Mononuclear cell (primary cell): ENCODE data around the gene IL18RAP. TPM values are rescaled to one million over a fixed set of nuclear protein-coding genes. Genes with fewer than 3 reads are reported as not detected.

Experiments
- H3K27me3 ChIP-seq: 2 replicates; pipeline ENCODE4 v1.6.0; 2011; ENCODE audit warnings: low read length, control low read depth; ENCODE audit not compliant: insufficient read depth
- H3K4me1 ChIP-seq: 2 replicates; pipeline ENCODE4 v1.5.1; 2011; ENCODE audit warnings: mild to moderate bottlenecking, low read length, control low read depth; ENCODE audit not compliant: insufficient read depth
- H3K4me3 ChIP-seq: 2 replicates; pipeline ENCODE4 v1.5.1; 2011; ENCODE audit warnings: mild to moderate bottlenecking, low read length, moderate library complexity
- H3K9me3 ChIP-seq: 2 replicates; pipeline ENCODE4 v1.5.1; 2011; ENCODE audit warnings: low read depth, mild to moderate bottlenecking, control low read depth, low read length
- total RNA-seq: library from RNA; depleted of rRNA; stranded (reverse); fragments of >200 nt; gene quantifications from one replicate; pipeline ENCODE4 v1.2.3, GENCODE V29; 2012

IL18RAP gene, protein sequence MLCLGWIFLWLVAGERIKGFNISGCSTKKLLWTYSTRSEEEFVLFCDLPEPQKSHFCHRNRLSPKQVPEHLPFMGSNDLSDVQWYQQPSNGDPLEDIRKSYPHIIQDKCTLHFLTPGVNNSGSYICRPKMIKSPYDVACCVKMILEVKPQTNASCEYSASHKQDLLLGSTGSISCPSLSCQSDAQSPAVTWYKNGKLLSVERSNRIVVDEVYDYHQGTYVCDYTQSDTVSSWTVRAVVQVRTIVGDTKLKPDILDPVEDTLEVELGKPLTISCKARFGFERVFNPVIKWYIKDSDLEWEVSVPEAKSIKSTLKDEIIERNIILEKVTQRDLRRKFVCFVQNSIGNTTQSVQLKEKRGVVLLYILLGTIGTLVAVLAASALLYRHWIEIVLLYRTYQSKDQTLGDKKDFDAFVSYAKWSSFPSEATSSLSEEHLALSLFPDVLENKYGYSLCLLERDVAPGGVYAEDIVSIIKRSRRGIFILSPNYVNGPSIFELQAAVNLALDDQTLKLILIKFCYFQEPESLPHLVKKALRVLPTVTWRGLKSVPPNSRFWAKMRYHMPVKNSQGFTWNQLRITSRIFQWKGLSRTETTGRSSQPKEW
- 33.5 TPM for total RNA-seq

DNA sequence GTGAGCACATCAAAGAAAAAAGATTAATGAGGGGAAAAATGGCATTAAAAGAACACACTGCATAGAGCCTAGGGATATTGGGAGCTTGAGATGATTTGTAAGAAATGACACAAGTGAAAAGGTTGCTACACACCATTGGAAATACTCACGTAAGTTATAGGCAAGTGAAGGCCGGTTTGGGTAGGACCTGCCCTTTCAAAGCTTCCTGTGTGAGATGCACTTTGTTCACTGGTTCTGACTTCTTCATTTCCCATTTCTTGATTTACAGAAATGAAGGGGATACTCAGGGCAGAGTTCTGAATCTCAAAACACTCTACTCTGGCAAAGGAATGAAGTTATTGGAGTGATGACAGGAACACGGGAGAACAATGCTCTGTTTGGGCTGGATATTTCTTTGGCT lies at the start of gene IL18RAP:
Gene IL18RAP (plus strand): TSS at position 251 of the 400 bp plus-strand sequence. CDS start 118 bp downstream, at position 369.
- H3K27me3 ChIP-seq = no peaks in the 10 kb centered on the region
- H3K4me3 ChIP-seq = peak within 1 kb of the TSS; percentile 22
- peaks cover 61% of the 10 kb centered on the region for H3K4me1 ChIP-seq
- H3K9me3 ChIP-seq = no peaks in the 10 kb centered on the region

DNA sequence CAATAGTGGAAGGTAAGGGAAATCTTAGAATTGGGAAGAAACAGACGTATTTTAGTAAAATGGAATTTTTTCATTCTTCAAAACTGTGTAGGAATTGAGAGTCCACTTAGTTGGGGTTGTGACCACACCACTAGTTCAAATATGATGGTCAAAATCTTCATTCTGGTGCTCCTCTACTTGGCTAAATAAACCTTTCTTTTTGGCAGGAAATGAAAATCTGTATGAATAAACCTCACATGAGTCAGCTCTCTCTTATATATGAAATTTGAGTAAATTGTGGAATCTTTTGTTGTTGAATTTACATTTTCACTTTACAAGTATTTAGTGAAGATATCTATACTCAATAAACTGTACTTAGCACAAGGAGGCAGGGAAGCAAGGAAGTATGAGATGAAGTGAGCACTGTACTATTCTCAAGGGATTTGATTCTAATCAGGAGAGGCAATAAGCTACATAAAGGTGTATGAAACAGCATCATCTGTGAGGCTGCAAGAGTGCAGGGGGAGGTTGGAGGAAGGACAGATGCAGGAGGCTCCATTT lies 46.8 kb upstream of the IL18RAP start:
- Histone ChIP-seq H3K27me3 (no peaks in the 10 kb centered on the region), H3K4me3 (no peak overlapping the region), H3K9me3 (no peaks in the 10 kb centered on the region), H3K4me1 (no peaks in the 10 kb centered on the region)

DNA sequence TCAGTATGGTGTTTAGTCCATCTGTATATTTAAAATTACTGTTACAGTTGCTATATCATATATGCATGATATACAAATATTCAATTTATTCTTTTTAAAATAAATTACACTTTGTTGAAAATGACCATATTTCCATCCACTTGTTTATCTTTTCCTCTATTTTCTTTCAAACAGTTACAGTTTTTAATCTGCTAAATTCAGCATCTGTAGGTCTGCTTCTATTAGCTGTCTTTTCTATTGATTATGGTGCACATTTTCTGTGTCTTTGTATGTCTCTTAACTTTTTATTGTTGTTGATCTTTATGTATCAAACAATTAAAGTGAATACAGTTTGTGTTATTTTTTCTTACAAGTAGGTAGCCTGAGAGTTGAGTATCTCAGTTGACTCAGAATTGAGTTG lies 39.2 kb upstream of the IL18RAP start:
- no peaks in the 10 kb centered on the region for H3K4me1 ChIP-seq
- no peaks in the 10 kb centered on the region for H3K27me3 ChIP-seq
- H3K9me3 ChIP-seq = peaks cover 23% of the 10 kb centered on the region
- no peak overlapping the region for H3K4me3 ChIP-seq

DNA sequence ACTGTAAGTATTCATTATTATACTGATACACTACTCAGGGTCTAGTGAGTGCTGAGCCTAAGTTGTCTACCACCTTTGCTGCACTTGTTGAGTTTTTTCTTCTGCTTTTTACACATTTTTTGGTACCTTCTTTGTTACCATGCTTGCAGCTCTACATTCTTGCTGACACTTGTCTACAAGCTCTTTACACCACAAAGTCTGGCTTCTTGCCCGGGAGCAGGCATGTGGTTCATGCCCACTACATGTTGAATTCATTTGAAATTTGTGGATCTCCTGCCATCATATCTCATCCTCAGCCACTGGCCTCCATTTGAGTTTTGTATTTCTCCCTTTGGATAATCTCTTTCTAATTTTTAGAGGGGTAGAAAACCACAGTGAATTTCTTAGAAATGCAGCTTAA lies 37.4 kb upstream of the IL18RAP start:
- H3K4me1 ChIP-seq = no peaks in the 10 kb centered on the region
- H3K27me3 ChIP-seq = no peaks in the 10 kb centered on the region
- peaks cover 23% of the 10 kb centered on the region for H3K9me3 ChIP-seq
- no peak overlapping the region for H3K4me3 ChIP-seq

DNA sequence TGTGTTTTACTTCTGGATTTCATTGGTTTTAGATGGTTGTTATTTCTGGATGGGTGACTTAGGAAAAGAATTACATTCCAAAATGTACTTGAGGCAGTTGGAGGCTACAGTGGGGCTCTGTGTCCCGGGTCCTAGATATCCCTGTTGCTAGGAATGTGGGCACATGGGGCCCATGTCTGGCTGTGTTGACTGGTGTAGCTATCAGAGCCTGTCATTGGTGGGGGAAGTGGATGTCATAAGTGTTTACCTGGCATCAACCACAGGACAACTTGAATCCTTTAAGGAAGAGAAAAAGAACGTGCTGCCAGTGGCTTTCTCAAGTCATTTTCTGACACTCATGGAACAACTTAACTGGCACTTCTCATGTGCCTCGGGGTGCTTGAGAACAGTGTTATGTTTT lies 37.0 kb upstream of the IL18RAP start:
- Histone ChIP-seq H3K4me3 (no peak overlapping the region), H3K27me3 (no peaks in the 10 kb centered on the region), H3K9me3 (peaks cover 23% of the 10 kb centered on the region), H3K4me1 (no peaks in the 10 kb centered on the region)

DNA sequence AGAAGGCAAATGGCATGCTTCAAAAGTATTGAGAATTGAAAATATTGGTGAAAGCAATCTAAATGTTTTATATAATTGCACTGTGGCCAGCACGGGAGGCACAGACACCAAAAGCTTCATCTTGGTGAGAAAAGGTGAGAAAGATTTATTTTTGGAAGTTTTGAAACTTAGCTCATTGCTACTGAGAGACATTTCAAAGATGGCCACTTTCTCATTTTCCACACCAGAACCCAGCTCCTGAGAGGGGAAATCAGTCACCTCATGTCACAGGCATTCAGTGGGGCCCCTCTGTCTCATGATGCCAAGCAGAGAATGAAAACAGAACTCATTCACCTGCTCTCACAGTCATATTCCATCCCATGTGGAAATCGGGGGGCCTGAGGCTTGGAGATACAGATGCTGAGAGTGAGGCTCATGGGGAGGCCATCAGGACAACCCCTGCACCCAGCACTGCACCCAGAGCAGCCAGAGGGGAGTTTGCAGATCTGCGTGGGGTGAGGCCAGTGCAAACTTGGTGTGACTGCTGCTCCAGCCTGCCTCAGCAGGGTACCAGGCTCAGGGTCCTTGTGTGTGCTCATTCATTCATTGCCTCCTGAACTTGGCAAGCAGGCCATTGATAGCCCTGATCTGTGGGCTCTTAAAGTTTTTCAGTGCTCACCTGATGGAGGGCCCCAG lies 36.0 kb upstream of the IL18RAP start:
- H3K9me3 ChIP-seq = peaks cover 23% of the 10 kb centered on the region
- H3K4me3 ChIP-seq = no peak overlapping the region
- H3K4me1 ChIP-seq = no peaks in the 10 kb centered on the region
- H3K27me3 ChIP-seq = no peaks in the 10 kb centered on the region

DNA sequence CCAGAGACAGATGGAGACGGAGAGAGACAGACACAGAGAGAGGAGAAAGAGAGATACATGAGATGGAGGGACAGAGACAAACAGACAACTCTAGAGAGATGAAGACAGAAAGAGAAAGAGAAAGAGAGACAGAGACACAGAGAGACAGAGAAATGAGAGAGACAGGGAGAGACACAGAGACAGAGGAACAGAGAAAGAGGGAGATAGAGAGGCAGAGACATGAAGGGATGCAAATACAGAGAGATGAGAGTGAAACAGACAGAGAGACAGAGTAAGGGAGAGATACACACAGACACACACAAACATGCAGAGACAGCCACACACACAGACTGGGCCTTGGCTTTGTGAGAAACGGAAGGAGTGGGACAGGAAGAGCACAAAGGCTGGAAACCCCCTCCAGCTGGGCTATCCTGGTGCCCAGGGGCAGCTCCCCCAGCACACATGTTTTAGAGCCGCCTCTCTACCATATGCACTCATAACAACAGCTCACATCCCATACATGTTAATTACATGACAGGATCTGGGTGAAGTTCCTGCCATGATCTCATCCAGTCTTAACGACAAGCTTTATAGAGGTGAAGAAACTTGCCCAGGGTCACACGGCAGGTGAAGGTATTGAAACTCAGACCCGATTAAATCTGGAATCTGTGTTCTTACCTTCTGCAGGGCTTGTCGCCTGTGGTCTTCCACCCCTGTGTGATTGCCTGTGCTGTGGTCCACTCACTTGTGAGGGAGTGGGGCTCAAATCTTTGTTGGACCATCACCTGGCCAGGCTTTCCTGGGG lies 35.0 kb upstream of the IL18RAP start:
- no peaks in the 10 kb centered on the region for H3K4me1 ChIP-seq
- no peak overlapping the region for H3K4me3 ChIP-seq
- H3K27me3 ChIP-seq = no peaks in the 10 kb centered on the region
- H3K9me3 ChIP-seq = peaks cover 17% of the 10 kb centered on the region

DNA sequence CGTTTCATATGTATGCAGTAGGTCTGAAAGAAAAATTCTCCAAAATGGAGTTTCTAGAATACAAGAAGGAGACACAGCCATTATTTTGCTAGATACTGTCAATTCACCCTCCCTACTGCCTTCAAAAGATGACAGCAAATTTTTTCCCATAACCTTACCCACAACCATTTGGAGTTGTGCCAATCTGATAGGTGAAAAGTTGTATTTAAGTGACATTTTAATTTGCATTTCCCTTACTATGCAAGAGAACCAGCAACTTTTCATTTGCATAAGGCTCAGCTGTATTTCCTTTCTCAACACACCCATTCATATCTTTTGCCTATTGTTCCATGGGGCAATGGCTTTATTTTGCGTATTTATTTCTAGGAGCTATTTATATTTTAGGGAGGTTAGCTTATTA lies 31.4 kb upstream of the IL18RAP start:
- Histone ChIP-seq H3K4me3 (no peak overlapping the region), H3K4me1 (no peaks in the 10 kb centered on the region), H3K9me3 (no peaks in the 10 kb centered on the region), H3K27me3 (no peaks in the 10 kb centered on the region)

DNA sequence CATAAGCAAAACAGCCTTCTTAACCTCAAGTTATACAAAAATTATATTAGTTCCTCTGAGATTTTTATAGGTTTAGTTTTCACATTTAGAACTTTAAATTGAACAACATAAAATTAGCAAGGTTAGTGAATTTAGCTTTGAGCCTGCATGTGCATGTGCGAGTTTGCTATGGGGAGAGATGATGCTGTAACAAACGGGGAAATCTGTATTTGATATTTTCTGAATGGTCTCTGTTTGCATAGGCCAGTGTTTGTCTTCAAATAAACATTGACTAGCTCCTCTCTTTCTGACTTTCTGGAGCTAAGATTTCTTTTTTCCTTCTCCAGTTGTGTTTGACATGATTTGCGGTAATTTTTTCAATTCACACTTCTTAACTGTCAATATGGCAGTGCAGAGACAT lies 30.9 kb upstream of the IL18RAP start:
- Histone ChIP-seq H3K27me3 (no peaks in the 10 kb centered on the region), H3K4me3 (no peak overlapping the region), H3K4me1 (no peaks in the 10 kb centered on the region), H3K9me3 (no peaks in the 10 kb centered on the region)

DNA sequence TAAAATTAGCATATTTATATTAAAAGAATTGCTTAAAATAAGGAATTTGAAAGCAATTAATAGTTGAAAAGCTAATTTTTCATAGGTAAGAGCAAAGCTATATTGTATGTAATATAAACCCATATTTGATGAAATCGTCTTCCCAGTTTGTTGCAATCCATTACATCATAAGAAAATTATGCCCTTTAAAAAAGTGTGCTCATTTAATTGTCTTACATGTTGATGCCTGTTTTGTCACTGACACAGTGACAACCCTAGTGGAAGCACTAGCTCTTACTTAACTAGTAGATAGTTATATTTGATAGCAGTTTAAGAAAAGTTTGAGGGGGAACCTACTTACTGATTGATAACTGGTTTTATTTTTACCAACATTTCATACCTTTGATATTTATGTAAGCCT lies 30.0 kb upstream of the IL18RAP start:
- H3K27me3 ChIP-seq = no peaks in the 10 kb centered on the region
- H3K4me1 ChIP-seq = no peaks in the 10 kb centered on the region
- H3K4me3 ChIP-seq = no peak overlapping the region
- H3K9me3 ChIP-seq = no peaks in the 10 kb centered on the region

DNA sequence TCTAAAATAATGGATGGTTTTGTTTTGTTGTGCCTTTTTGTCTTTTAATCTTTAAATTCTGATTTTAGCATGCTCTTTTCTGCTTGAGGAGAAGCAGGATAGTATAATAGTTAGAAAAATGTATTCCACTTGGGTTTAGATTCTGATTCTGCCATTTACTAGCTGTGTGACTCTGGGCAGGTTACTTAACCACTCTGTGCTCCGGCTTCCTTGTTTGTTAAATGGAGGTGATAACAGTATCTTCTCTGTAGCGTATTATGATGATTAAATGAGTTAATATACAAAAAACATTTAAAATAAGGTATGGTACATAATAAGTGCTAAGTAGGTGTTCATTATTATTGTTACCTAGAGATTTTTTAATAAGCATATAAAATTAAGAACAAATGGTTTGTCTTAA lies 26.9 kb upstream of the IL18RAP start:
- Histone ChIP-seq H3K27me3 (no peaks in the 10 kb centered on the region), H3K4me1 (no peaks in the 10 kb centered on the region), H3K4me3 (no peak overlapping the region), H3K9me3 (no peaks in the 10 kb centered on the region)

DNA sequence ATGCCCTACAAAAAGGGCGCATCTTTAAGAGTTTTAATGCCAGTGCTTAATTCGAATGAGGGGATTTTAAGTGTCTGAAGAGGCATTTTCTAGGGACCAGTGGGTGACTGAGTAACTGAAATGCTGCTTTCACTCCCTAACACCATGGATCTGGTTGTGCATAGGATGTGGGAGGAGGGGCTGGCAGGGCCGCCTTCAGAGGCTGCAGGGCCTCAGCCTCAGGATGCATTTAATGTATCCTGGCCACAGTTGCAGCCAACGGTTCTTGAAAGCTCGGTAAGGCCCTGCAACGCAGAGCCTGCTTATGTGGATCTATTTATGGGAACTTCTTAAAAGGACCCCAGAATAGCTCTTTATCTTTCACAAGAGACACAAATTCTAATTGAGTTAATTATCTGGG lies 25.8 kb upstream of the IL18RAP start:
- no peaks in the 10 kb centered on the region for H3K4me1 ChIP-seq
- no peak overlapping the region for H3K4me3 ChIP-seq
- no peaks in the 10 kb centered on the region for H3K27me3 ChIP-seq
- no peaks in the 10 kb centered on the region for H3K9me3 ChIP-seq

DNA sequence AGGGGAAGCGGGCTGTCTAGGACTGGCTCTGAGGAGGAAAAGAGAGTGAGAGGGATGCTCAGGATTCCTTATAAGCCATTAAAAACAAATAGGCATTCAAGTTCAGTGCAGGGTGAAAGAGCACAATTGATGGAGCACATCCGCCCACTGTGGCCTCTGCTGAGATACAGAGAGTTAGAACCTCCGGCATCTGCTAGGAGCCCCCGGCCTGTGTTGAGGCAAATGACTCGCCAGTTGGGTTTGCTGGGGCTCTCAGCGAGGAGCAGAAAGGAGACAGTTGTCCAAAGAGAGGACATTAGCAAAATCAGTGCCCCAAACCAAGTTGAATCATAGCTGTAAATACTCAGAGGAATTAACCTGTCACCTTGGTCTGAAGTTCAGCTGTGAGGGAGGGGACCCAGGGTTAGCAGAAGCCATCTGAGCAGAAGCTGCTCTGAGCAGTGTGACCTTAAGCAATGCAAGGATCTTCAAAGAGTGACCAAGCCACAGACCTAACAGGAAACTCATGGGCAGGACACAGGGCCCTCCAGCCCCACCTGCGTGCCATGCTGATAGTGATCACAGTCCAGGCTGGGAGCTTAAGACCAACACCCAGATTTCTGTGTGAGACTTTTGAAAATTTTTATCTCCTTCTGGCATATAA lies 23.3 kb upstream of the IL18RAP start:
- no peak overlapping the region for H3K4me3 ChIP-seq
- no peaks in the 10 kb centered on the region for H3K27me3 ChIP-seq
- H3K4me1 ChIP-seq = no peaks in the 10 kb centered on the region
- H3K9me3 ChIP-seq = no peaks in the 10 kb centered on the region

DNA sequence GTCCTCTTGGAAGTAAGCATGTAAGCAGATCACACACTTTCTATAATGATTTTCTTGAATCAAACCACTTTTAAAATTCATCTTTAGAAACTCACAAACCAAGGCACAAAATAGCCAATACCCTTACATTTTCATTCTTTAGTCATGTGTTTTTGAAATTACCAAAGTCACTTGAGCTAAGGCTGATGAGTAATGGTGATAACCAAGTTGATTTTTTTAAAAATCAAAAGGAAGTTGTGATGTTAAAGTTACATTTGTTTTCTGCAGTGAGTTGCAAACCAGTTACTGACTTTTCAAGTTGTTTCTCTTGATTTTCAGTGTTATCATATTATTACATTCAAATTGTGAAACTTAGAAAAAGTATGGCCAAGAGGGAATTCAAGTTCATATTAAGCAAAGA lies 21.5 kb upstream of the IL18RAP start:
- H3K4me1 ChIP-seq = no peaks in the 10 kb centered on the region
- H3K9me3 ChIP-seq = no peaks in the 10 kb centered on the region
- H3K4me3 ChIP-seq = no peak overlapping the region
- H3K27me3 ChIP-seq = no peaks in the 10 kb centered on the region
